Measurements from ENCODE around the gene IFNLR1. TPM values are rescaled to one million over a fixed set of nuclear protein-coding genes. Genes with fewer than 3 reads are reported as not detected.

IFNLR1 gene
- total and polyA plus RNA-seq, 2 donors (not counting 3 experiments of a cell fraction or from before 2014, with no cell fraction given): 0.01 TPM; not detected in 1

DNA sequence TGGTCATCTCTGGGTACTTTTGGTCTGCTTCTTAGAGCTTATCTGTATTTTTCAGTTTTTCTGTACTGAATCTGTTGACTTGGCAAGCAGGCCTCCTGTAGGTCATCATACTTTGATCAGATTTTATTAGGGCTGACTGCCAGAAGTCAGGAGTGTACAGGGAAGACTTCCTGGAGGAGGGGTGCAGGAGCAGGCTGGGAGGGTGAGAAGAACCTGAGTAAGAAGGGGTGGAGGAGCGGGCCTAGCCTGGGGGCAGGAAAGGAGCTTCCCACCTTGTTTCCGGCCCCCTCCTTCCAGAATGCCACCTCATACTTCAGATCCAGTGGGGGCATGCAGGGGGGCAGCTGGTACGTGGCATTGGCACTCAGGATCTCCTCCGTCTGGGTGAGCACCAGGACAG is 25.8 kb downstream of the IFNLR1 start:
- CTCF ChIA-PET: interaction anchor here (1.1 to 2.0 kb wide), 2 partner anchors 9 to 11 kb away, joined by 3 to 17 read pairs; no protein-coding TSS in a partner anchor
- POLR2A ChIA-PET: no interaction called here
- BruUV-seq (replicated peaks): no TSS peak
- H4K20me1 ChIP-seq (replicated peaks; ENCODE audit: control insufficient read depth, extremely low read depth, insufficient read depth, low read length): no peaks in the 10 kb centered on the region
- peaks cover 2 to 3% of the 10 kb centered on the region in 2 experiments for H3K27me3 ChIP-seq (ENCODE audit: control insufficient read depth in 2 of 2, insufficient read depth in 2 of 2, low read length in 2 of 2)
- H2AFZ ChIP-seq (ENCODE audit: low read depth, low read length): no peak overlapping the region
- no peak overlapping the region for H3K27ac ChIP-seq (ENCODE audit: insufficient read depth, low read depth, low read length)
- no peak for DNase-seq (ENCODE audit: low read depth, low spot score)
- H3K4me3 ChIP-seq (replicated peaks in 1 of 3; ENCODE audit: insufficient read depth in 1 of 3, low read depth in 1 of 3, low read length in 3 of 3): no peak overlapping the region
- H3K9me3 ChIP-seq (replicated peaks; ENCODE audit: control insufficient read depth, insufficient read depth, low read length): no peaks in the 10 kb centered on the region
- TF ChIP-seq POLR2A (IDR thresholded peaks at IDR 0.05; ENCODE audit: low read depth, low read length) (no peak), FOS (IDR thresholded peaks at IDR 0.05; ENCODE audit: borderline replicate concordance, insufficient read depth, low read length) (no peak), EZH2 (IDR thresholded peaks at IDR 0.05; ENCODE audit: borderline replicate concordance, low read depth, low read length, severe bottlenecking) (no peak)
- H3K36me3 ChIP-seq (ENCODE audit: control insufficient read depth in 2 of 2, extremely low read depth in 1 of 2, insufficient read depth in 2 of 2, low read length in 2 of 2): no peaks in the 10 kb centered on the region
- intact Hi-C loops (cut with micrococcal nuclease): no loop called here
- H3K9ac ChIP-seq (replicated peaks; ENCODE audit: extremely low read depth, insufficient read depth, low read length): no peak overlapping the region
- H3K9me1 ChIP-seq (replicated peaks; ENCODE audit: control insufficient read depth, extremely low read depth, insufficient read depth, low read length): no peaks in the 10 kb centered on the region
- dilution Hi-C loops (cut with MboI; ENCODE audit: extremely low pct_ligation_motif_present, low sequenced_read_pairs): no loop called here
- FAIRE-seq: no peak
- H3K4me2 ChIP-seq (ENCODE audit: insufficient read depth, low read length): no peak overlapping the region
- H3K4me1 ChIP-seq (ENCODE audit: control insufficient read depth, extremely low read depth, insufficient read depth, low read length): no peaks in the 10 kb centered on the region
- H3K79me2 ChIP-seq (ENCODE audit: control insufficient read depth, insufficient read depth, low read length): no peaks in the 10 kb centered on the region

DNA sequence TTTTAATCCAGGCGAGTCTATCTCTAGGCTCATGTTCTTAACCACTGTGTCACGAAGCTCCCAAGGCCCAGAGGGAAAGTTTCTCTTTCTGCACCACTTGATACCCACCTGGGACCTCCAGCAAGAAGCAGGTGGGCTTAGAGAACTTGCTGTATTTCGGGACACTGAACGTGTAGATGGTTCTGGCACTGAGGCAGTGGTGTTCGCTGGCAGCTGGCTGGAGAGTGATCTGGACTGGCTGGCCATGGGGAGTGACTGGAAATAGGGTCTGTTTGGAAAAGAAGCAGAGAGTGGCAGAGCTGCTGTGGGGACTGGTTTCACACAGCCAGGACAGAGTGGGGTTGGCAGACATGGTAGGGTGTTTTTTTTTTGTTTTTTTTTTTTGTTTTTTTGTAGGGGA is 27.7 kb downstream of the IFNLR1 start:
- no TSS peak for BruUV-seq (replicated peaks)
- Histone ChIP-seq H3K9me1 (replicated peaks; ENCODE audit: control insufficient read depth, extremely low read depth, insufficient read depth, low read length) (no peaks in the 10 kb centered on the region), H3K27me3 (ENCODE audit: control insufficient read depth in 2 of 2, insufficient read depth in 2 of 2, low read length in 2 of 2) (no peaks in the 10 kb centered on the region), H3K79me2 (ENCODE audit: control insufficient read depth, insufficient read depth, low read length) (no peaks in the 10 kb centered on the region), H2AFZ (ENCODE audit: low read depth, low read length) (no peak overlapping the region), H4K20me1 (replicated peaks; ENCODE audit: control insufficient read depth, extremely low read depth, insufficient read depth, low read length) (no peaks in the 10 kb centered on the region), H3K9me3 (replicated peaks; ENCODE audit: control insufficient read depth, insufficient read depth, low read length) (no peaks in the 10 kb centered on the region), H3K9ac (replicated peaks; ENCODE audit: extremely low read depth, insufficient read depth, low read length) (no peak overlapping the region), H3K4me2 (ENCODE audit: insufficient read depth, low read length) (no peak overlapping the region), H3K36me3 (ENCODE audit: control insufficient read depth in 2 of 2, extremely low read depth in 1 of 2, insufficient read depth in 2 of 2, low read length in 2 of 2) (no peaks in the 10 kb centered on the region), H3K27ac (ENCODE audit: insufficient read depth, low read depth, low read length) (no peak overlapping the region), H3K4me3 (replicated peaks in 1 of 3; ENCODE audit: insufficient read depth in 1 of 3, low read depth in 1 of 3, low read length in 3 of 3) (no peak overlapping the region), H3K4me1 (ENCODE audit: control insufficient read depth, extremely low read depth, insufficient read depth, low read length) (no peaks in the 10 kb centered on the region)
- CTCF ChIA-PET: interaction anchor here (0.8 to 1.9 kb wide), 2 partner anchors 9 to 232 kb away, joined by 3 to 20 read pairs; no protein-coding TSS in a partner anchor
- FAIRE-seq: no peak
- intact Hi-C loops (cut with micrococcal nuclease): no loop called here
- TF ChIP-seq GATA2 (IDR thresholded peaks at IDR 0.05; ENCODE audit: insufficient read depth, insufficient read length, low read depth, low read length): no peak
- TF ChIP-seq EZH2 (IDR thresholded peaks at IDR 0.05; ENCODE audit: borderline replicate concordance, low read depth, low read length, severe bottlenecking): no peak
- no peak for TF ChIP-seq POLR2A (IDR thresholded peaks at IDR 0.05; ENCODE audit: low read depth, low read length)
- TF ChIP-seq JUN (IDR thresholded peaks at IDR 0.05; ENCODE audit: borderline replicate concordance, insufficient read depth, insufficient read length, low read depth): no peak
- TF ChIP-seq, protein P1, sequence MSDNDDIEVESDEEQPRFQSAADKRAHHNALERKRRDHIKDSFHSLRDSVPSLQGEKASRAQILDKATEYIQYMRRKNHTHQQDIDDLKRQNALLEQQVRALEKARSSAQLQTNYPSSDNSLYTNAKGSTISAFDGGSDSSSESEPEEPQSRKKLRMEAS (IDR thresholded peaks at IDR 0.05; ENCODE audit: insufficient read depth, insufficient read length): no peak
- TF ChIP-seq, protein P2, sequence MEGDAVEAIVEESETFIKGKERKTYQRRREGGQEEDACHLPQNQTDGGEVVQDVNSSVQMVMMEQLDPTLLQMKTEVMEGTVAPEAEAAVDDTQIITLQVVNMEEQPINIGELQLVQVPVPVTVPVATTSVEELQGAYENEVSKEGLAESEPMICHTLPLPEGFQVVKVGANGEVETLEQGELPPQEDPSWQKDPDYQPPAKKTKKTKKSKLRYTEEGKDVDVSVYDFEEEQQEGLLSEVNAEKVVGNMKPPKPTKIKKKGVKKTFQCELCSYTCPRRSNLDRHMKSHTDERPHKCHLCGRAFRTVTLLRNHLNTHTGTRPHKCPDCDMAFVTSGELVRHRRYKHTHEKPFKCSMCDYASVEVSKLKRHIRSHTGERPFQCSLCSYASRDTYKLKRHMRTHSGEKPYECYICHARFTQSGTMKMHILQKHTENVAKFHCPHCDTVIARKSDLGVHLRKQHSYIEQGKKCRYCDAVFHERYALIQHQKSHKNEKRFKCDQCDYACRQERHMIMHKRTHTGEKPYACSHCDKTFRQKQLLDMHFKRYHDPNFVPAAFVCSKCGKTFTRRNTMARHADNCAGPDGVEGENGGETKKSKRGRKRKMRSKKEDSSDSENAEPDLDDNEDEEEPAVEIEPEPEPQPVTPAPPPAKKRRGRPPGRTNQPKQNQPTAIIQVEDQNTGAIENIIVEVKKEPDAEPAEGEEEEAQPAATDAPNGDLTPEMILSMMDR (IDR thresholded peaks at IDR 0.05; ENCODE audit: extremely low read depth in 1 of 2, insufficient read depth in 1 of 2, low read depth in 1 of 2, low read length in 2 of 2): no peak
- TF ChIP-seq MYC (IDR thresholded peaks at IDR 0.05; ENCODE audit: low read depth, low read length): no peak
- TF ChIP-seq FOS (IDR thresholded peaks at IDR 0.05; ENCODE audit: borderline replicate concordance, insufficient read depth, low read length): no peak
- no peak for TF ChIP-seq POLR2AphosphoS5 (IDR thresholded peaks at IDR 0.05; ENCODE audit: insufficient read depth, low read depth, low read length)
- no peak for DNase-seq (ENCODE audit: low read depth, low spot score)
- POLR2A ChIA-PET: no interaction called here
- dilution Hi-C loops (cut with MboI; ENCODE audit: extremely low pct_ligation_motif_present, low sequenced_read_pairs): no loop called here

Data from endothelial cell of umbilical vein (primary cell).